HG02943 (cell line): ENCODE data around the gene ANKIB1.
"Not testable (repeated sequence)": the region's sequence is repeated elsewhere in the genome, so short reads cannot be mapped to it uniquely, and the experiment has no call there.

Experiments used
- ATAC-seq: cut with Tn5 transposase; IDR thresholded peaks from one replicate; pipeline ENCODE4 v1.9.1; 2021; ENCODE audit warnings: mild to moderate bottlenecking, low read depth, moderate library complexity; ENCODE audit not compliant: unreplicated experiment

Gene ANKIB1

GRCh38 chr7:92402920-92403759, 157.4 kb downstream of the ANKIB1 start:
- no peak for ATAC-seq

GRCh38 chr7:92403760-92404074, 157.9 kb downstream of the ANKIB1 start:
- no peak for ATAC-seq

- ATAC-seq, result no peak
Observed at GRCh38 chr7:92404170-92404614, 158.4 kb downstream of the ANKIB1 start.

- ATAC-seq, result no peak
Observed at GRCh38 chr7:92409357-92409756, 163.6 kb downstream of the ANKIB1 start.

GRCh38 chr7:92410162-92410561, 164.4 kb downstream of the ANKIB1 start:
- ATAC-seq, result not testable (repeated sequence)

GRCh38 chr7:92412745-92413144, 167.0 kb downstream of the ANKIB1 start:
- ATAC-seq, result no peak

- ATAC-seq, result no peak
Observed at GRCh38 chr7:92413550-92413949, 167.8 kb downstream of the ANKIB1 start.

- ATAC-seq, result no peak
Observed at GRCh38 chr7:92415225-92415624, 169.5 kb downstream of the ANKIB1 start.

- ATAC-seq, result no peak
Observed at GRCh38 chr7:92417913-92418312, 172.1 kb downstream of the ANKIB1 start.

- ATAC-seq, result no peak
Observed at GRCh38 chr7:92421676-92422435, 176.1 kb downstream of the ANKIB1 start.

- ATAC-seq, result no peak
Observed at GRCh38 chr7:92422926-92423325, 177.2 kb downstream of the ANKIB1 start.

- no peak for ATAC-seq
Observed at GRCh38 chr7:92423710-92424131, 177.9 kb downstream of the ANKIB1 start.

- no peak for ATAC-seq
Observed at GRCh38 chr7:92425311-92425947, 179.7 kb downstream of the ANKIB1 start.

GRCh38 chr7:92427193-92427592, 181.4 kb downstream of the ANKIB1 start:
- no peak for ATAC-seq

GRCh38 chr7:92432299-92432946, 186.6 kb downstream of the ANKIB1 start:
- ATAC-seq, result no peak

GRCh38 chr7:92433019-92433418, 187.2 kb downstream of the ANKIB1 start:
- no peak for ATAC-seq

GRCh38 chr7:92435542-92435941, 189.8 kb downstream of the ANKIB1 start:
- no peak for ATAC-seq

- no peak for ATAC-seq
Observed at GRCh38 chr7:92436612-92437445, 191.1 kb downstream of the ANKIB1 start.

GRCh38 chr7:92437956-92438491, 192.2 kb downstream of the ANKIB1 start:
- no peak for ATAC-seq

GRCh38 chr7:92442720-92443119, 196.9 kb downstream of the ANKIB1 start:
- ATAC-seq, result not testable (repeated sequence)
